ENCODE data around the gene CA11. TPM values are rescaled to one million over a fixed set of nuclear protein-coding genes. Genes with fewer than 3 reads are reported as not detected.

CA11 gene
- total and polyA plus RNA-seq, 9 of the 15 experiments (the other 6 are each of a cell fraction or from before 2014, with no cell fraction given): 2.9 to 19.9 (median 8.3) TPM

DNA sequence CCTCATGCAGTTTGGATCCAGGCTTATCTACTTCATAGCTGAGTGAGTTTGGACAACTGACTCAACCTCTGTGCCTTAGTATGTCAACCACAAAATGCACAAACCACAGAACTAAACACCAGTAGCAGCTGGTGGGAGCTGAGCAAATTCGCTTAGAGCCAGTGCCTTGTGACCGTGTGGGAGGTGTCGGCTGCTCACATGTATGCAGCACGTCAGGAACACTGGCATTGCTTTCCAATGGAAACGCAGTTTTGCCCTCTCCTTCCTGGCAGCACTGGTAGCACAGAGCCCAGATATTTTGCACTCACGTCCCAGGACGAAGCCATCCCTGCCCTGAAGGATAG lies 35.1 kb upstream of the CA11 start (continued):
- TF ChIP-seq ZBED1 (IDR thresholded peaks at IDR 0.05) (no peak), GTF2A2 (tag; IDR thresholded peaks at IDR 0.05) (no peak), RBM34 (IDR thresholded peaks at IDR 0.05; ENCODE audit: borderline replicate concordance, insufficient read depth, low read length) (no peak), CHD1 (IDR thresholded peaks at IDR 0.05; ENCODE audit: low read length) (no peak), ZNF780A (CRISPR knock-in tag; IDR thresholded peaks at IDR 0.05) (no peak), FOXJ2 (tag; IDR thresholded peaks at IDR 0.05) (no peak), ZNF282 (CRISPR knock-in tag; IDR thresholded peaks at IDR 0.05) (no peak), IRF2 (CRISPR knock-in tag; IDR thresholded peaks at IDR 0.05) (no peak), POLR3A (IDR thresholded peaks at IDR 0.05; ENCODE audit: borderline replicate concordance, extremely low read depth, insufficient read depth, insufficient read length) (no peak)
- TF ChIP-seq, protein P1, sequence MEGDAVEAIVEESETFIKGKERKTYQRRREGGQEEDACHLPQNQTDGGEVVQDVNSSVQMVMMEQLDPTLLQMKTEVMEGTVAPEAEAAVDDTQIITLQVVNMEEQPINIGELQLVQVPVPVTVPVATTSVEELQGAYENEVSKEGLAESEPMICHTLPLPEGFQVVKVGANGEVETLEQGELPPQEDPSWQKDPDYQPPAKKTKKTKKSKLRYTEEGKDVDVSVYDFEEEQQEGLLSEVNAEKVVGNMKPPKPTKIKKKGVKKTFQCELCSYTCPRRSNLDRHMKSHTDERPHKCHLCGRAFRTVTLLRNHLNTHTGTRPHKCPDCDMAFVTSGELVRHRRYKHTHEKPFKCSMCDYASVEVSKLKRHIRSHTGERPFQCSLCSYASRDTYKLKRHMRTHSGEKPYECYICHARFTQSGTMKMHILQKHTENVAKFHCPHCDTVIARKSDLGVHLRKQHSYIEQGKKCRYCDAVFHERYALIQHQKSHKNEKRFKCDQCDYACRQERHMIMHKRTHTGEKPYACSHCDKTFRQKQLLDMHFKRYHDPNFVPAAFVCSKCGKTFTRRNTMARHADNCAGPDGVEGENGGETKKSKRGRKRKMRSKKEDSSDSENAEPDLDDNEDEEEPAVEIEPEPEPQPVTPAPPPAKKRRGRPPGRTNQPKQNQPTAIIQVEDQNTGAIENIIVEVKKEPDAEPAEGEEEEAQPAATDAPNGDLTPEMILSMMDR (IDR thresholded peaks at IDR 0.05 in 2 of 3, conservative IDR thresholded peaks at IDR 0.05 in 1 of 3; ENCODE audit: insufficient read depth in 2 of 3, low read depth in 1 of 3, low read length in 3 of 3): no peak
- TF ChIP-seq, protein P2, sequence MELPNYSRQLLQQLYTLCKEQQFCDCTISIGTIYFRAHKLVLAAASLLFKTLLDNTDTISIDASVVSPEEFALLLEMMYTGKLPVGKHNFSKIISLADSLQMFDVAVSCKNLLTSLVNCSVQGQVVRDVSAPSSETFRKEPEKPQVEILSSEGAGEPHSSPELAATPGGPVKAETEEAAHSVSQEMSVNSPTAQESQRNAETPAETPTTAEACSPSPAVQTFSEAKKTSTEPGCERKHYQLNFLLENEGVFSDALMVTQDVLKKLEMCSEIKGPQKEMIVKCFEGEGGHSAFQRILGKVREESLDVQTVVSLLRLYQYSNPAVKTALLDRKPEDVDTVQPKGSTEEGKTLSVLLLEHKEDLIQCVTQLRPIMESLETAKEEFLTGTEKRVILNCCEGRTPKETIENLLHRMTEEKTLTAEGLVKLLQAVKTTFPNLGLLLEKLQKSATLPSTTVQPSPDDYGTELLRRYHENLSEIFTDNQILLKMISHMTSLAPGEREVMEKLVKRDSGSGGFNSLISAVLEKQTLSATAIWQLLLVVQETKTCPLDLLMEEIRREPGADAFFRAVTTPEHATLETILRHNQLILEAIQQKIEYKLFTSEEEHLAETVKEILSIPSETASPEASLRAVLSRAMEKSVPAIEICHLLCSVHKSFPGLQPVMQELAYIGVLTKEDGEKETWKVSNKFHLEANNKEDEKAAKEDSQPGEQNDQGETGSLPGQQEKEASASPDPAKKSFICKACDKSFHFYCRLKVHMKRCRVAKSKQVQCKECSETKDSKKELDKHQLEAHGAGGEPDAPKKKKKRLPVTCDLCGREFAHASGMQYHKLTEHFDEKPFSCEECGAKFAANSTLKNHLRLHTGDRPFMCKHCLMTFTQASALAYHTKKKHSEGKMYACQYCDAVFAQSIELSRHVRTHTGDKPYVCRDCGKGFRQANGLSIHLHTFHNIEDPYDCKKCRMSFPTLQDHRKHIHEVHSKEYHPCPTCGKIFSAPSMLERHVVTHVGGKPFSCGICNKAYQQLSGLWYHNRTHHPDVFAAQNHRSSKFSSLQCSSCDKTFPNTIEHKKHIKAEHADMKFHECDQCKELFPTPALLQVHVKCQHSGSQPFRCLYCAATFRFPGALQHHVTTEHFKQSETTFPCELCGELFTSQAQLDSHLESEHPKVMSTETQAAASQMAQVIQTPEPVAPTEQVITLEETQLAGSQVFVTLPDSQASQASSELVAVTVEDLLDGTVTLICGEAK (IDR thresholded peaks at IDR 0.05): no peak
- TF ChIP-seq, protein P2 (CRISPR knock-in tag; IDR thresholded peaks at IDR 0.05): no peak
- TF ChIP-seq, protein P3, sequence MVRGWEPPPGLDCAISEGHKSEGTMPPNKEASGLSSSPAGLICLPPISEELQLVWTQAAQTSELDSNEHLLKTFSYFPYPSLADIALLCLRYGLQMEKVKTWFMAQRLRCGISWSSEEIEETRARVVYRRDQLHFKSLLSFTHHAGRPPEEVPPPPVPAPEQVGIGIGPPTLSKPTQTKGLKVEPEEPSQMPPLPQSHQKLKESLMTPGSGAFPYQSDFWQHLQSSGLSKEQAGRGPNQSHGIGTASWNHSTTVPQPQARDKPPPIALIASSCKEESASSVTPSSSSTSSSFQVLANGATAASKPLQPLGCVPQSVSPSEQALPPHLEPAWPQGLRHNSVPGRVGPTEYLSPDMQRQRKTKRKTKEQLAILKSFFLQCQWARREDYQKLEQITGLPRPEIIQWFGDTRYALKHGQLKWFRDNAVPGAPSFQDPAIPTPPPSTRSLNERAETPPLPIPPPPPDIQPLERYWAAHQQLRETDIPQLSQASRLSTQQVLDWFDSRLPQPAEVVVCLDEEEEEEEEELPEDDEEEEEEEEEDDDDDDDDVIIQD (CRISPR knock-in tag; IDR thresholded peaks at IDR 0.05): no peak

Data from K562 (cell line).